Measurements from ENCODE around the gene ERN1. TPM values are rescaled to one million over a fixed set of nuclear protein-coding genes. Genes with fewer than 3 reads are reported as not detected.

Gene ERN1
- total and polyA plus RNA-seq, 7 donors: 1.2 to 9.4 (median 7.4) TPM

DNA sequence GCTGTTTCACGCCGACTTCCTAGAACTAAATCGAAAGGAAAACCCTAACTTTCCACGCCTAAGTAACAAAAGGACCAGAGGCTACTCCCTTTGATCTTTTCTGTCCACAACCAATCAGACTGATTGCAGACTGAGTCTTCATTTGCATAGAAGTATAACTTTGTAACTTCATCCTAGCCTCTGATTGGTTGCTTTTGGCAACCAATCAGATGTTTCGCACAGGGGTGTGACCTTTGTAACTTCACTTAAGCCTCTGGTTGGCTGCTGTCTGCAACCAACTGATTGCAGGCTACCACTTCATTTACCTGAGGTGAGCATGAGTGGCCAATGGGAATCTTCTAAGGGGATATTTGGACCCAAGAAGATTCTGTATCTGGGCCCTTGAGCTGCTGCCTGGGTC lies 92.1 kb downstream of the ERN1 start:
- DNase-seq: no peak
- WGBS, 2 donors: 95 to 98% methylated on average over 5 of the region's 5 CpGs
- Histone ChIP-seq H3K36me3 (peaks cover 0 to 15% (median 2%) of the 10 kb centered on the region in 4 donors), H3K4me3 (no peak overlapping the region), H3K9me3 (no peaks in the 10 kb centered on the region), H3K27ac (no peak overlapping the region), H3K27me3 (no peaks in the 10 kb centered on the region), H3K4me1 (no peaks in the 10 kb centered on the region)
- TF ChIP-seq EP300 (IDR thresholded peaks at IDR 0.05) (no peak), POLR2A (IDR thresholded peaks at IDR 0.05) (no peak), POLR2AphosphoS5 (IDR thresholded peaks at IDR 0.05) (no peak)
- TF ChIP-seq, protein P1, sequence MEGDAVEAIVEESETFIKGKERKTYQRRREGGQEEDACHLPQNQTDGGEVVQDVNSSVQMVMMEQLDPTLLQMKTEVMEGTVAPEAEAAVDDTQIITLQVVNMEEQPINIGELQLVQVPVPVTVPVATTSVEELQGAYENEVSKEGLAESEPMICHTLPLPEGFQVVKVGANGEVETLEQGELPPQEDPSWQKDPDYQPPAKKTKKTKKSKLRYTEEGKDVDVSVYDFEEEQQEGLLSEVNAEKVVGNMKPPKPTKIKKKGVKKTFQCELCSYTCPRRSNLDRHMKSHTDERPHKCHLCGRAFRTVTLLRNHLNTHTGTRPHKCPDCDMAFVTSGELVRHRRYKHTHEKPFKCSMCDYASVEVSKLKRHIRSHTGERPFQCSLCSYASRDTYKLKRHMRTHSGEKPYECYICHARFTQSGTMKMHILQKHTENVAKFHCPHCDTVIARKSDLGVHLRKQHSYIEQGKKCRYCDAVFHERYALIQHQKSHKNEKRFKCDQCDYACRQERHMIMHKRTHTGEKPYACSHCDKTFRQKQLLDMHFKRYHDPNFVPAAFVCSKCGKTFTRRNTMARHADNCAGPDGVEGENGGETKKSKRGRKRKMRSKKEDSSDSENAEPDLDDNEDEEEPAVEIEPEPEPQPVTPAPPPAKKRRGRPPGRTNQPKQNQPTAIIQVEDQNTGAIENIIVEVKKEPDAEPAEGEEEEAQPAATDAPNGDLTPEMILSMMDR (IDR thresholded peaks at IDR 0.05): no peak
- intact Hi-C loops (cut with DNase I): no loop called here

DNA sequence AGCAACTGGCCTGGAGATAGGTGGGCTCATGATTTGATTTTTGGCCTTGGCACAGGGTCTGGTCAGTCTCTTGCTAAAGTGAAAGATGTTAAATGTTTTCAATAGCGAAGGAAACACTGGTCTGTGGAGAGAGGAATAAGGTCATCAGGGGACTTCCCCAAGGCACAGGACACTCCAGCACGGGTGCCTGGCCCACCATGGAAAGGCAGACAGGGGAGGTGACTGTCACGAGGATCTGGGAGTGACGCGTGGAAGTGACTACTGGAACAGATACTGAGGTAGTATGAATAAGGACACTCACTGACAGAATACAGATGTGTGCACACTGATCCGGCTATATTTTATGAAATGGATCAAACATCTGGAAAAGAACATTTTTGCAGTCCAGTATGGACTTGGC lies 92.8 kb downstream of the ERN1 start:
- H3K36me3 ChIP-seq: peaks cover 0 to 15% (median 2%) of the 10 kb centered on the region in 4 donors
- H3K27me3 ChIP-seq: no peaks in the 10 kb centered on the region
- WGBS, 2 donors: 86 to 88% methylated on average over 6 of the region's 6 CpGs
- TF ChIP-seq, protein P1 (IDR thresholded peaks at IDR 0.05): no peak
- TF ChIP-seq EP300 (IDR thresholded peaks at IDR 0.05) (no peak), POLR2AphosphoS5 (IDR thresholded peaks at IDR 0.05) (no peak), POLR2A (IDR thresholded peaks at IDR 0.05) (no peak)
- DNase-seq: peak; percentile 39
- no peak overlapping the region for H3K4me3 ChIP-seq
- no peak overlapping the region for H3K27ac ChIP-seq
- no peaks in the 10 kb centered on the region for H3K9me3 ChIP-seq
- no peaks in the 10 kb centered on the region for H3K4me1 ChIP-seq
- intact Hi-C loops (cut with DNase I): no loop called here

- H3K27ac ChIP-seq: no peak overlapping the region
- TF ChIP-seq POLR2A (IDR thresholded peaks at IDR 0.05) (no peak), EP300 (IDR thresholded peaks at IDR 0.05) (no peak), POLR2AphosphoS5 (IDR thresholded peaks at IDR 0.05) (no peak)
- TF ChIP-seq, protein P1 (IDR thresholded peaks at IDR 0.05): no peak
- H3K4me1 ChIP-seq: no peaks in the 10 kb centered on the region
- H3K36me3 ChIP-seq: peaks cover 0 to 11% (median 0%) of the 10 kb centered on the region in 4 donors
- H3K4me3 ChIP-seq: no peak overlapping the region
- H3K9me3 ChIP-seq: no peaks in the 10 kb centered on the region
- peak; percentile 42 for DNase-seq
- H3K27me3 ChIP-seq: no peaks in the 10 kb centered on the region
- WGBS, 2 donors: 88 to 91% methylated on average over 14 of the region's 14 CpGs
- intact Hi-C loops (cut with DNase I): no loop called here
These were observed 93.6 kb downstream of the ERN1 start for GRCh38 chr17:64036198-64036922.

GRCh38 chr17:64032081-64032480 lies 97.9 kb downstream of the ERN1 start:
- 93 to 96% methylated on average over 4 of the region's 4 CpGs for WGBS, 2 donors
- DNase-seq: peak; percentile 26
- Histone ChIP-seq H3K27ac (no peak overlapping the region), H3K4me3 (no peak overlapping the region), H3K9me3 (no peaks in the 10 kb centered on the region), H3K36me3 (no peaks in the 10 kb centered on the region), H3K27me3 (no peaks in the 10 kb centered on the region), H3K4me1 (no peaks in the 10 kb centered on the region)
- TF ChIP-seq, protein P1 (IDR thresholded peaks at IDR 0.05): no peak
- TF ChIP-seq EP300 (IDR thresholded peaks at IDR 0.05) (no peak), POLR2A (IDR thresholded peaks at IDR 0.05) (no peak), POLR2AphosphoS5 (IDR thresholded peaks at IDR 0.05) (no peak)
- intact Hi-C loops (cut with DNase I): no loop called here
